HuH-7 (cell line): ENCODE data around the gene PLBD1.
A peak's percentile ranks its signal among the peaks of the same experiment; 100 is the strongest.

Experiments used
- DNase-seq: peaks from one replicate; pipeline ENCODE4 v3.0.0; 2011; ENCODE audit warnings: low spot score

PLBD1 gene

GRCh38 chr12:14567351-14568162, at the start of gene PLBD1:
Gene PLBD1, minus strand, starts transcription at chr12:14567883. Its CDS starts 187 bp downstream, at chr12:14567696.
- DNase-seq = peak; percentile 77

DNA sequence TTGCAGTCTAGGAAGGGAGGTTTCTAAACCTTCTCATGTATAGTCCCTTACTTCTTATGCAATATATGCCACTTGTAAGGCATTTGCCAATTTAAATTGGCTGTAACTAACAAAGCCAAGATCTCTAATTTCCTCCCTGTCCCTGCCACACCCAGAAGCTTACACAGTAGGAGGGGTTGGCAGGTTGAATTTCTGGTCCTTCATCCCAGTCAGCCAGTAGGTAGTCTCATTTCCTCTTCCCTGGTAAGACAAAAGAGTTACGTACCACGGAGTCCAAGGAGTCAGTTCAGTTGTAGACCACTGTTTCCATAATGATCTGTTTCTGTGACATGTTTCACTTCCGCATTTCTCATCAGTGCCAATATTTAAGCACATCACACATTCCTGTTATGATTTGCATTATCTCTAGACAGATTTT, 47.0 kb upstream of the PLBD1 start:
- DNase-seq = no peak

- DNase-seq = no peak
These were observed 46.0 kb upstream of the PLBD1 start for GRCh38 chr12:14613718-14614117.

DNA sequence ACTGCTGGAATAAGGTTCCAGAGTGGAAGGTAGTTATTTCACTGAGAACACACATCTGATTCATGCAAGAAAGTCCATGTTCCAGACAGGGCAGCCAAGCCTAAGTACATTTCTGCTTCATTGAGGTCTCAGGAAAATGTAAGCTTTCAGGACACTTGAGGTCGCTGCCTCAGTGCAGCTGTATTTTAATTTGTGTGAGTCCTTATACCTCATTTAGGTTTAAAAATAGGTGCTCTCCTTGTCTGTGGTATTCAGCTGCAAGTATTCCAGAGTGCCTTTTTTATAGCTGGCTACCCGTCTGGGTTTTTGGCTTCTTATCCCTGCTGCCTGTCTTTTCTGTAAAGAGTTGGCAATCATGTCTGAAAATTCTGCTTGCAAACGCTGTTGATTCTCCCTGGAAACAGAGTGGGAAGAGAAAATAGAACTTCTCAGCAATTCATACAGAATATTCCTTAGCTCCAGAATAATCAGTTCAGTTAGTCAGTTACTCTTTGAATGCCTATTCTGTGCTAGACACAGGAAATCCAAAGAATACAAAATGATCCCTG, 45.3 kb upstream of the PLBD1 start:
- no peak for DNase-seq

- DNase-seq = no peak
These were observed 44.6 kb upstream of the PLBD1 start for GRCh38 chr12:14612250-14612649.

- no peak for DNase-seq
These were observed 44.0 kb upstream of the PLBD1 start for GRCh38 chr12:14611640-14612203.

- no peak for DNase-seq
These were observed 39.9 kb upstream of the PLBD1 start for GRCh38 chr12:14607568-14607967.

GRCh38 chr12:14605401-14605989, 37.8 kb upstream of the PLBD1 start:
- DNase-seq = no peak

DNA sequence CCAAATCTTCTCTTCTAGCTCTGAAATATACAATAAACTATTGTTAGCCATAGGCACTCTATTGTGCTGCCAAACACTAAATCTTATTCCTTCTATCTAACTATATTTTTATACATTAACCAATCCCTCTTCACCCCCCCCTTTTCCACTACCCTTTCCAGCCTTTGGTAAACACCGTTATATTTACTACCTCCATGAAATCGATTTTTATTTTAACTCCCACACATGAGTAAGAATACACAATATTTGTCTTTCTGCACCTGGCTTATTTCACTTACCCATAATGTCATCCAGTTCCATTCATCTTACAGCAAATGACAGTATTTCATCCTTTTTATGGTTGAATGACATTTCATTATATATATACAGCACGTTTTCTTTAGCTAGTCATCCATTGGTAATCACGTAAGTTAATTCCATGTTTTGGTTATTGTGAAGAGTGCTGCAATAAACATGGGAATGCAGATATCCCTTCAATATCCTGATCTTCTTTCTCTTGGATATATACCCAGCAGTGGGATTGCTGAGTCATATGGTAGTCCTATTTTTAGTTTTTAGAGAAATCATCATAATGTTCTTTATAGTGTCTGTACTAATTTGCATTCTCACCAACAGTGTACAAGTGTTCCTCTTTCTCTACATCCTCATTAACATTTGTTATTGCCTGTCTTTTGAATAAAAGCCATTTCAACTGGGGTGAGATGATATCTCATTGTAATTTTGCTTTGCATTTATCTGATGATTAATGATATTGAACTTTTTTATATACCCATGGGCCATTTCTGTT, 34.2 kb upstream of the PLBD1 start:
- DNase-seq = no peak

DNA sequence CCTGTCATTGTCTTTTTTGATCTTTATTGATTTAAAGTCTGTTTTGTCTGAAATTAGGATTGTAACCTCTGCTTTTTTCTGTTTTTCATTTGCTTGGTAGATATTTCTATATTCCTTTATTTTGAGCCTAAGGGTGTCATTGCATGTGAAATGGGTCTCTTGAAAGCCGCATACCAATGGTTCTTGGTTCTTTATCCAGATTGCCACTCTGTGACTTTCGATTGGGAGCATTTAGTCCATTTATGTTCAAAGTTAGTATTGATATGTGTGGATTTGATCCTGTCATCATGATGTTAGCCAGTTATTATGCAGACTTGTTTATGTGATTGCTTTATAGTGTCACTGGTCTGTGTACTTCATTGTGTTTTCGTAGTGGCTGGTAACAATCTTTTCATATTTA, 29.8 kb upstream of the PLBD1 start:
- no peak for DNase-seq

DNA sequence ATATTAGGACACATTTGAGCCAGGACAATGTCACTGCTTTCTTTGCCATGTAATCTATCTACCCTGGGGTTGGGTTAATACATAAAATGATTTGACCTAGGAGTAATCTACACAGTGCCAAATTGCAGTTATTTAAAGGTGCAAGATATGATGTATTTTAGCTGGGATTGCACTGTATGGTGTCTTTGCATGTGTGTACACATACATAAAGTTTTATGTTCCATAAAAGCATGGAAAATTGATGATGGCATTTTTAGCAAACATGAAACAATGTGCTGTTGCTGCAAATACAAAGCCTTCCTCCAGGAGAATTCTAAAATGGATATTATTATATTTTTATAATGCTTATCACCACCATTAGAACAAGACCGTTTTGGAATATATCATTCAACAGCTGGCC, 24.0 kb upstream of the PLBD1 start:
- no peak for DNase-seq

- DNase-seq = no peak
These were observed 21.7 kb upstream of the PLBD1 start for GRCh38 chr12:14589169-14590004.

DNA sequence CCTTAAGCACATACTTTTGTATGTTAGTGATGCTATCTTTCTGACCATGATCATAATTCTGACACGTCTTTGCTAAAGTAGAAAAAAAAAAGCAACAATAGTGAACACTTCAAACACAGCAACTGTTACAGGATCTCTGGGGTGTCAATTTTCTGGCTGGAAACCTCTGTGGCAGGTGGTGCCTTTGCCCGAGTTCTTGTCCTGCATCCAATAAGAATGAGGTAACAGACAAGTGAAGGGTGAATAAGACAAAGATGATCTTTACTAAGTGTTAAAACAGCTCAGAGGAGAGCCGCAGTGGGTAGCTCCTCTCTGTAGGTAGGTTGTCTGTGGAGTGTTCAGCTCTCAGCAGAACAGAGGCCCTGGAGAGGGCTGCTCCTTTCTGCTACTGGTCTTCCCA, 20.9 kb upstream of the PLBD1 start:
- no peak for DNase-seq

DNA sequence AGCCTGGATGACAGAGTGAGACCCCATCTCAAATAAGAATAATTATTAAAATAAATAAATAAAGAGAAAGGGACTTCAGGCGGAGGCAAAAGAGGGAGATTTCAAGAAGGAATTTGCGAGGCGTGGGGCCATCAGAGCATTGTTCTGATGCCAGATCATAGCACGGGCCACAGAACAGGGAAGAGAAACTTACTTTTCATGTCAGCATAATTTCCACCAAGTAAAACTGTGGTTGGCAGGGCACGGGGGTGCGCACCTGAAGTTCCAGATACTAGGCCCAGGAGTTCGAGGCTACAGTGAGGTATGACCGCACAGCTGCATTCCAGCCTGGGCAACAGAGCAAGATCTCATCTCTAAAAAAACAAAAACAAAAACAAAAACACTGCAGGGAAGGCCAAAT, 11.0 kb upstream of the PLBD1 start:
- DNase-seq = no peak

DNA sequence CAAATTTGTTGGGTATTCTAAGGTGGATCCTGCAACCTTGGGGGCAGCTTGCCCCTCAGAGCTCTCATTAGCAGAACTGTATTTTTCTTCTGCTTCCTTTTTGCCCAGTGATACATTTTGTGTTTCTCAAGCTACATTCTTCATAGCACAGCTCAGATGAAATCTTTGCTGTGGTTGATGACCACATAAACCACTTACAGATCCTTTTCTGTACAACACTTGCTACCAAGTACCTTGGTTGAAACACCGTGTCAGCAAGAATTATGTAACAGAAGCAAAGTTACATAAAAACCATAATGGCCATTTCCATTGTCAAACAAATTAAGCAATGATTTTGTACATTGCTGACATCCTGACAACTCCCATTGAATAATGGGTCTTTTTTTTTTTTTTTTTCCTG, 9.7 kb upstream of the PLBD1 start:
- DNase-seq = no peak

DNA sequence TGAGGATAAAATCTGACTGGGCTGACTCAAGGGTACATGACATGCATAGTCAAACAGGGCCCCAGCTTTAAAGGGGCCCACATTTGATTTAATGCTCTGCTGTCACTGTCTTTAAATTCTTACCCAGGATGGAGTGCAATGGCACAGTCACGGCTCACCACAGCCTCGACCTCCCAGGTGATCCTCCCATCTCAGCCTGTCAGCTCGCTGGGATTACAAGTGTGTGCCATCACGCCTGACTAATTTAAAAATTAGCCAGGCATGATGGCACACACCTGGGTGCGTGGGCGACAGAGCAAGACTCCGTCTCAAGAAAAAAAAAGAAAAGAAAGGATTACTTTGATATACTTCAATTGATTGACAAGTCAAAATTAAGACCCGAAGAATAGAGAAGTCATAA, 9.2 kb upstream of the PLBD1 start:
- DNase-seq = no peak

- no peak for DNase-seq
These were observed 7.9 kb upstream of the PLBD1 start for GRCh38 chr12:14575585-14575984.

- no peak for DNase-seq
These were observed 5.4 kb upstream of the PLBD1 start for GRCh38 chr12:14573118-14573517.

GRCh38 chr12:14572401-14572800, 4.7 kb upstream of the PLBD1 start:
- no peak for DNase-seq

- no peak for DNase-seq
These were observed 4.1 kb upstream of the PLBD1 start for GRCh38 chr12:14571779-14572178.

DNA sequence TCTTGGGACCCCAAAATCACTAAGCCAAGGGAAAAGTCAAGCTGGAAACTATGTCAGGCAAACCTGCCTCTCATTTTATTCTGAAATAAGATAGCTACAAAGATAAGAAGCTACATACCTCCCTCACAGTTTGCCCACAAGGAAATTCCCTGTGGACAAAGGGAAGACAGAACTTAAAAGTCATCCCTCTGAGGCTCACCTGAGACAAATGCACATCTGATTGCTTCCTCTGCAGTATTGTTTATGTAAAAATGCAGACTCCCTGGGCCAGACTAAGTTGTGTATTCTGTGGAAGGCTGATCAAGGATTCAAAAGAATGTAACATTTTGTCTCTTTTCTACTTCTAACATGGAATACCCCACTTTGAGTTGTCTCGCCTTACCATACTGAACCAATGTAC, 2.5 kb upstream of the PLBD1 start:
- DNase-seq = no peak
